ENCODE data around the gene PXN. TPM values are rescaled to one million over a fixed set of nuclear protein-coding genes. Genes with fewer than 3 reads are reported as not detected.
A peak's percentile ranks its signal among the peaks of the same experiment; 100 is the strongest.

Gene PXN
- total and polyA plus RNA-seq, 2 of the 13 experiments (the other 11 are each of a cell fraction or from before 2014, with no cell fraction given) = 13.6 to 14.2 TPM

- TF ChIP-seq ZHX2 (IDR thresholded peaks at IDR 0.05; ENCODE audit: low read depth) = no peak
- TF ChIP-seq ZHX2 (CRISPR knock-in tag; IDR thresholded peaks at IDR 0.05; ENCODE audit: borderline replicate concordance) = no peak; the same call in 1 of the 2 replicates
- no peak for TF ChIP-seq ZUFSP (CRISPR knock-in tag; IDR thresholded peaks at IDR 0.05; ENCODE audit: borderline replicate concordance)
- peak; percentile 49; the same call in 1 of the 2 replicates for TF ChIP-seq ZNF331 (CRISPR knock-in tag; IDR thresholded peaks at IDR 0.05)
- TF ChIP-seq REL (CRISPR knock-in tag; conservative IDR thresholded peaks at IDR 0.05) = 0 out of 2 replicates have a peak, but pooled peaks have one; percentile 41
- peak; percentile 91 for TF ChIP-seq MXD3 (CRISPR knock-in tag; IDR thresholded peaks at IDR 0.05)
- no peak for TF ChIP-seq ZNF570 (CRISPR knock-in tag; IDR thresholded peaks at IDR 0.05; ENCODE audit: borderline replicate concordance)
- TF ChIP-seq MATR3 (CRISPR knock-in tag; IDR thresholded peaks at IDR 0.05) = no peak
- peak; percentile 97 for TF ChIP-seq RBM22 (optimal IDR thresholded peaks at IDR 0.05; ENCODE audit: low read length)
- TF ChIP-seq ZNF782 (CRISPR knock-in tag; IDR thresholded peaks at IDR 0.05; ENCODE audit: borderline replicate concordance) = 0 out of 2 replicates have a peak, but pooled peaks have one; percentile 57
- TF ChIP-seq ZKSCAN5 (CRISPR knock-in tag; IDR thresholded peaks at IDR 0.05) = no peak
- TF ChIP-seq ZBTB42 (CRISPR knock-in tag; IDR thresholded peaks at IDR 0.05) = no peak; the same call in 1 of the 2 replicates
- no peak for TF ChIP-seq AKAP8 (CRISPR knock-in tag; IDR thresholded peaks at IDR 0.05)
- TF ChIP-seq TEAD3 (CRISPR knock-in tag; optimal IDR thresholded peaks at IDR 0.05; ENCODE audit: borderline replicate concordance) = peak; percentile 53
- TF ChIP-seq NFRKB (IDR thresholded peaks at IDR 0.05) = no peak
- TF ChIP-seq NCOA1 (CRISPR knock-in tag; IDR thresholded peaks at IDR 0.05) = no peak
- TF ChIP-seq ZNF432 (CRISPR knock-in tag; IDR thresholded peaks at IDR 0.05; ENCODE audit: borderline replicate concordance) = no peak
- TF ChIP-seq ZNF20 (CRISPR knock-in tag; IDR thresholded peaks at IDR 0.05) = peak; percentile 50; the same call in 1 of the 2 replicates
- TF ChIP-seq NR2F6 (IDR thresholded peaks at IDR 0.05) = 0 out of 2 replicates have a peak, but pooled peaks have one; percentile 18
- TF ChIP-seq NR2F6 (CRISPR knock-in tag; IDR thresholded peaks at IDR 0.05) = 0 out of 2 replicates have a peak, but pooled peaks have one; percentile 46
- peak; percentile 89 for TF ChIP-seq ZSCAN21 (CRISPR knock-in tag; IDR thresholded peaks at IDR 0.05; ENCODE audit: borderline replicate concordance)
Observed at GRCh38 chr12:120194534-120195395, 70.8 kb downstream of the PXN start, which contains the start of gene GCN1 (continued).

Measured in HepG2 (cell line).